Loucy (cell line): ENCODE measurements around the gene SART1.

Experiments
- H2AFZ ChIP-seq: fragments of 200-600 bp; sonication (generic); 2 replicates; pipeline ENCODE4 v1.6.0; 2016; ENCODE audit warnings: antibody characterized with exemption, mild to moderate bottlenecking, low read length, moderate library complexity
- H3F3A ChIP-seq: fragments of 200-600 bp; 2 replicates; pipeline ENCODE4 v1.6.0; 2016; ENCODE audit warnings: antibody characterized with exemption, low read depth, mild to moderate bottlenecking
- H3K27me3 ChIP-seq: fragments of 200-600 bp; sonication (generic); 2 replicates; pipeline ENCODE4 v1.6.1; 2014; ENCODE audit warnings: low read length, mild to moderate bottlenecking; ENCODE audit not compliant: insufficient read depth, poor library complexity, severe bottlenecking
- H3K36me3 ChIP-seq: fragments of 200-600 bp; sonication (generic); 2 replicates; pipeline ENCODE4 v1.6.1; 2016; ENCODE audit warnings: low read length; ENCODE audit not compliant: insufficient read depth
- H3K4me1 ChIP-seq: fragments of 200-600 bp; sonication (generic); 2 replicates; pipeline ENCODE4 v1.5.1; 2014; ENCODE audit warnings: low read length, mild to moderate bottlenecking; ENCODE audit not compliant: insufficient read depth, poor library complexity, severe bottlenecking
- H3K4me2 ChIP-seq: fragments of 200-600 bp; sonication (generic); 2 replicates; pipeline ENCODE4 v1.6.0; 2014; ENCODE audit warnings: antibody characterized with exemption, low read length, low read depth, mild to moderate bottlenecking; ENCODE audit not compliant: poor library complexity, severe bottlenecking
- H3K4me3 ChIP-seq: fragments of 200-600 bp; sonication (generic); 2 replicates; pipeline ENCODE4 v1.5.1; 2014; ENCODE audit warnings: low read length, mild to moderate bottlenecking, mixed read lengths; ENCODE audit not compliant: poor library complexity, severe bottlenecking
- H3K79me2 ChIP-seq: fragments of 200-600 bp; sonication (generic); 2 replicates; pipeline ENCODE4 v1.6.1; 2014; ENCODE audit warnings: low read length; ENCODE audit not compliant: insufficient read depth
- H3K9ac ChIP-seq: fragments of 200-600 bp; sonication (generic); 2 replicates; pipeline ENCODE4 v1.6.0; 2014; ENCODE audit warnings: mild to moderate bottlenecking, low read depth, low read length, moderate library complexity; ENCODE audit not compliant: poor library complexity, severe bottlenecking
- H3K9me2 ChIP-seq: fragments of 200-600 bp; sonication (generic); replicated peaks from 2 replicates; pipeline ENCODE4 v1.6.1; 2016; ENCODE audit warnings: low read depth, low read length, mixed read lengths
- H3K9me3 ChIP-seq: fragments of 200-600 bp; sonication (generic); 2 replicates; pipeline ENCODE4 v1.6.1; 2014; ENCODE audit warnings: mild to moderate bottlenecking, antibody characterized with exemption, low read length, low read depth; ENCODE audit not compliant: insufficient read depth
- H4K20me1 ChIP-seq: fragments of 200-600 bp; sonication (generic); 2 replicates; pipeline ENCODE4 v1.6.0; 2014; ENCODE audit warnings: antibody characterized with exemption, low read length, mild to moderate bottlenecking; ENCODE audit not compliant: insufficient read depth, poor library complexity, severe bottlenecking
- EZH2phosphoT487 ChIP-seq: fragments of 200-600 bp; IDR thresholded peaks from 2 replicates; pipeline ENCODE4 v1.6.1; 2018; ENCODE audit warnings: antibody characterized with exemption, mild to moderate bottlenecking, moderate library complexity, borderline replicate concordance
- TF ChIP-seq, protein P1 (sequence below): fragments of 200-600 bp; sonication (generic); conservative IDR thresholded peaks from 2 replicates; pipeline ENCODE4 v1.5.1; 2014; ENCODE audit warnings: mild to moderate bottlenecking, antibody characterized with exemption, low read length

SART1 gene

DNA sequence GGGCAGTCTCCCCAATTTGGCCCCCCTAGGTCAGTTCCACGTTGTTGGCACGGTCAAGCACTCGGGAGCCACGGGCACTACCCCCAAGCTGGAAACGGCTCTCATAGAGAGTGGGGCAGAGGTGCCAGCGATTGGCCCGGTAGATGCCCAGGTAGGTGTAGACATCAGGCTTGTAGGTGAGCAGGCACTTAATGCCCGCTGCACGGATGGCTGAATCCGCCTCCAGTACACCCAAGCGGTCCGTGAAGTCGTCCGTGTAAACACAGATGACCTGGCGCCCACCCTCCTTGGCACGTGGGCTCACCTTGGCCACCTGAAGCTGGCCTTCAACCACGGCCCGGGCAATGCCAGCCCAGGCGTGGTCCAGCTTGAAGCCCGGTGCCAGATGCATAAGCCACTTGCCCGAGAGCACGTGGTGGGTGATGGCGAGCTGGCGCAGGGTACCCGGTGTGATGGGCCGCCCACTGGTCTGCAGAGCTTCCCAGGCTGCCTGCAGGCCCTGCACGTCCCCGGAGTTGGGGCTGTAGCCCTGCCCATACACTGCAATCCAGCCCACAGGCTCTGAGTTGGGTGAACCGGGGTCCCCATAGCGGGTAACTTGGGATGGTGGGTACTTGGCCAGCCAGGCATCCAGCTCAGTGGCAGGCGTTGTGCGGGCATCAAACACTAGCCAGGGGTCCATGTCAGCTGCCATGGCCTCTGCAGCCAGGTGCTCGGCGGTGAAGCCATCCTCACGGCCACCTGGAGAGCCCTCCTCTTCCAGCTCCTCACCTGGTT lies 43.9 kb upstream of the SART1 start:
- peaks cover 6% of the 10 kb centered on the region; the same call in 1 of the 2 replicates for H3K36me3 ChIP-seq
- peak overlapping the region; percentile 99 for H3K4me3 ChIP-seq
- peaks cover 43% of the 10 kb centered on the region for H3K79me2 ChIP-seq

DNA sequence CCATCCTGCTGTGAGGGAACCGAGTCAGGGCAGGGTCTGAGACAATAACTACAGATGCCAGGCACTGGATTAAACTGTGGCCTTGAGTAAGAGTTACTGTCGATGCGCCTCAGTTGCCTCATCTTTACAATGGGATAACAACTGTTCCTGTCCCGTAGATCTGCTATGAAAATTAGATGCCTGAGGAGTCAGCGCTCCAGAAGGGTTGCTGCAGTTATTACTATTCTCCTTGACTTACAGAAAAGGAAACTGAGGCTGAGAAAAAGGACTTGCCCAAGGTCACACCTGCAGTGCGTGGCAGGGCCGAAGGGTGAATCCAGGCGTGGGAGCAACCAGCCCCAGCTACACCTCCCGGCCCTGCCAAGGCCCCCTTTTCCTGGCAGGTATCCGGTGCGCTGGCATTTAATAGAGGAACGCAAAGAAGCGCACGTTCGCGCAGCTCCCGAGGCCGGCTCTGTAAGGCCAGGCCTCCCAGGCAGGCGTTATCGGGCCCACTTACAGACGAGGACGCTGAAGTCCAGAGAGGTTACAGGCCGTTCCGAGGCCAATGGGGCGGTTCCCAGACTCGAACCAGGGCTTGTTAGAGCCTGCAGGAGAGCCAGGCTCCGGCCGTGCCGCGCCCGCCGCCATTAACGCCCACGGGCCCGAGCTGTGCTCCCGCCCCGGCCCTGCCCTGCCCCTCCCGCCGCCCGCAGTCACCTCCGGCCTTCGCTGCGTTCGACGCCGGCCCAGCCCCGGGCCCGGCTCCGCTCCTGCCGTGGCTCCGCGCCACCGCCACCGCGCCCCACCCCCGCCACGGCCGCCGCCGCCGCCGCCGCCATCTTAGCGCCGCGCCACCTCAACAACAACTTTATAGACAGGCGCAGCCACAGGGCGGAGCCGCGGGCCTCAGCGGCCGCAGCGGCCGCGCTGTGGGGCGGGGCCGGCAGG lies 43.1 kb upstream of the SART1 start, which contains the start of gene C11orf68:
Gene C11orf68 (minus strand): TSS at position 852 of the 930 bp plus-strand sequence. CDS start 31 bp downstream, at position 821.
- H3K4me1 ChIP-seq, result peaks cover 33% of the 10 kb centered on the region
- H3K9me3 ChIP-seq, result no peaks in the 10 kb centered on the region
- H3K36me3 ChIP-seq, result peaks cover 8% of the 10 kb centered on the region; the same call in 1 of the 2 replicates
- no peaks in the 10 kb centered on the region for H3F3A ChIP-seq
- H3K27me3 ChIP-seq, result no peaks in the 10 kb centered on the region
- H3K79me2 ChIP-seq, result peaks cover 43% of the 10 kb centered on the region
- H3K4me2 ChIP-seq, result peak within 1 kb of the TSS; percentile 98
- peaks cover 15% of the 10 kb centered on the region for H4K20me1 ChIP-seq
- no peaks in the 10 kb centered on the region for H3K9me2 ChIP-seq
- H2AFZ ChIP-seq, result peak within 1 kb of the TSS; percentile 94
- no peak for TF ChIP-seq EZH2phosphoT487
- TF ChIP-seq, protein P1, sequence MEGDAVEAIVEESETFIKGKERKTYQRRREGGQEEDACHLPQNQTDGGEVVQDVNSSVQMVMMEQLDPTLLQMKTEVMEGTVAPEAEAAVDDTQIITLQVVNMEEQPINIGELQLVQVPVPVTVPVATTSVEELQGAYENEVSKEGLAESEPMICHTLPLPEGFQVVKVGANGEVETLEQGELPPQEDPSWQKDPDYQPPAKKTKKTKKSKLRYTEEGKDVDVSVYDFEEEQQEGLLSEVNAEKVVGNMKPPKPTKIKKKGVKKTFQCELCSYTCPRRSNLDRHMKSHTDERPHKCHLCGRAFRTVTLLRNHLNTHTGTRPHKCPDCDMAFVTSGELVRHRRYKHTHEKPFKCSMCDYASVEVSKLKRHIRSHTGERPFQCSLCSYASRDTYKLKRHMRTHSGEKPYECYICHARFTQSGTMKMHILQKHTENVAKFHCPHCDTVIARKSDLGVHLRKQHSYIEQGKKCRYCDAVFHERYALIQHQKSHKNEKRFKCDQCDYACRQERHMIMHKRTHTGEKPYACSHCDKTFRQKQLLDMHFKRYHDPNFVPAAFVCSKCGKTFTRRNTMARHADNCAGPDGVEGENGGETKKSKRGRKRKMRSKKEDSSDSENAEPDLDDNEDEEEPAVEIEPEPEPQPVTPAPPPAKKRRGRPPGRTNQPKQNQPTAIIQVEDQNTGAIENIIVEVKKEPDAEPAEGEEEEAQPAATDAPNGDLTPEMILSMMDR, result no peak
- peak within 1 kb of the TSS; percentile 99 for H3K4me3 ChIP-seq
- peak within 1 kb of the TSS; percentile 93 for H3K9ac ChIP-seq

More for the DNA sequence above, 43.9 kb upstream of the SART1 start:
- TF ChIP-seq, protein P1, result no peak
- TF ChIP-seq EZH2phosphoT487, result no peak
- H3K9me3 ChIP-seq, result no peaks in the 10 kb centered on the region
- peaks cover 33% of the 10 kb centered on the region for H3K4me1 ChIP-seq
- H3K9ac ChIP-seq, result peak overlapping the region; percentile 93
- H3F3A ChIP-seq, result no peaks in the 10 kb centered on the region
- H2AFZ ChIP-seq, result no peak overlapping the region
- peak overlapping the region; percentile 97 for H3K4me2 ChIP-seq
- H4K20me1 ChIP-seq, result peaks cover 15% of the 10 kb centered on the region
- H3K27me3 ChIP-seq, result no peaks in the 10 kb centered on the region
- no peaks in the 10 kb centered on the region for H3K9me2 ChIP-seq

DNA sequence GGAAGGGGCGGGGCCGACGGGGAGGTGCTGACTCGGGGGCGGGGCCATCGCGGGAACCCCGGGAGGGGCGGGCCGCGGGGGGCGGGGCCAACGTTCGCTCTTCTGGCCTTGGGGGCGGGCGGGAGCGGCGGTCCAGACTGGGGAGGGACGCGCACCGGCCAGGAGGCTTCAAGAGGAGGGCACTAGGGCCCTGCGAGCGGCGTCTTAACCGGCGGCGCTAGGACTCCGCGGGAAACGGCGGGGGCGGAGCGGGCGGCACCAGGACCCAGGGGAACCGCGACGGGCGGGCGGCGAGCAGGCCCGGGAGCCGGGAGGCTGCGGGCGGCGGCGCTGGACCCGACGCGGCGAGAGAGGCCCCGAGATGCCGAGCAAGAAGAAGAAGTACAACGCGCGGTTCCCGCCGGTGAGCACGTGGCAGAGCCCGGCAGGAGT lies 42.4 kb upstream of the SART1 start, which contains the start of gene DRAP1:
Gene DRAP1 (plus strand): TSS at position 286 of the 432 bp plus-strand sequence. CDS start 76 bp downstream, at position 362.
- peaks cover 15% of the 10 kb centered on the region for H4K20me1 ChIP-seq
- peaks cover 43% of the 10 kb centered on the region for H3K79me2 ChIP-seq
- H3K4me2 ChIP-seq, result peak within 1 kb of the TSS; percentile 98
- peak within 1 kb of the TSS; percentile 93 for H3K9ac ChIP-seq
- H2AFZ ChIP-seq, result peak within 1 kb of the TSS; percentile 94
- TF ChIP-seq, protein P1, result no peak
- TF ChIP-seq EZH2phosphoT487, result no peak
- no peaks in the 10 kb centered on the region for H3K9me2 ChIP-seq
- peaks cover 8% of the 10 kb centered on the region; the same call in 1 of the 2 replicates for H3K36me3 ChIP-seq
- peaks cover 33% of the 10 kb centered on the region for H3K4me1 ChIP-seq
- H3K9me3 ChIP-seq, result no peaks in the 10 kb centered on the region
- H3K4me3 ChIP-seq, result peak within 1 kb of the TSS; percentile 99
- no peaks in the 10 kb centered on the region for H3F3A ChIP-seq
- H3K27me3 ChIP-seq, result no peaks in the 10 kb centered on the region
